AG08396 (cell line): Measurements from ENCODE around the gene CETP.
A peak's percentile ranks its signal among the peaks of the same experiment; 100 is the strongest.
"Not testable (repeated sequence)": the region's sequence is repeated elsewhere in the genome, so short reads cannot be mapped to it uniquely, and the experiment has no call there.

Source experiments
- DNase-seq: peaks from one replicate; pipeline ENCODE4 v3.0.0; 2012; ENCODE audit warnings: low spot score, mixed read lengths

Gene CETP

DNA sequence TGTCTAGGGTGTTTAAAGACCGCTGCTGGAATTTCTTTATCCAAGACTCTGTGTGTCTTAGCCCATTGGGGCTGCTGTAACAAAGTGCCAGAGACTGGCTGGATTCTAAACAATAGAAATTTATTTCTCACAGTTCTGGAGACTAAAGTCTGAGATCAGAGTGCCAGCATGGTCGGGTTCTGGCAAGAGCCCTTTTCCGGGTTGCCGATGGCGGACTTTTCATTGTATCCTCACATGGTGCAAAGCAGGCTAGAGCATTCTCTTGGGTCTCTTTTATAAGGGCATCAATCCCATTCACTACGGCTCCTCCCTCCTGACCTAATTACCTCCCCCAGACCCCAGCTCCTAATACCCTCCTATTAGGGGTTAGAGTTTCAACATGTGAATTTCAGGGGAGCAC, 37.1 kb downstream of the CETP start:
- no peak for DNase-seq

DNA sequence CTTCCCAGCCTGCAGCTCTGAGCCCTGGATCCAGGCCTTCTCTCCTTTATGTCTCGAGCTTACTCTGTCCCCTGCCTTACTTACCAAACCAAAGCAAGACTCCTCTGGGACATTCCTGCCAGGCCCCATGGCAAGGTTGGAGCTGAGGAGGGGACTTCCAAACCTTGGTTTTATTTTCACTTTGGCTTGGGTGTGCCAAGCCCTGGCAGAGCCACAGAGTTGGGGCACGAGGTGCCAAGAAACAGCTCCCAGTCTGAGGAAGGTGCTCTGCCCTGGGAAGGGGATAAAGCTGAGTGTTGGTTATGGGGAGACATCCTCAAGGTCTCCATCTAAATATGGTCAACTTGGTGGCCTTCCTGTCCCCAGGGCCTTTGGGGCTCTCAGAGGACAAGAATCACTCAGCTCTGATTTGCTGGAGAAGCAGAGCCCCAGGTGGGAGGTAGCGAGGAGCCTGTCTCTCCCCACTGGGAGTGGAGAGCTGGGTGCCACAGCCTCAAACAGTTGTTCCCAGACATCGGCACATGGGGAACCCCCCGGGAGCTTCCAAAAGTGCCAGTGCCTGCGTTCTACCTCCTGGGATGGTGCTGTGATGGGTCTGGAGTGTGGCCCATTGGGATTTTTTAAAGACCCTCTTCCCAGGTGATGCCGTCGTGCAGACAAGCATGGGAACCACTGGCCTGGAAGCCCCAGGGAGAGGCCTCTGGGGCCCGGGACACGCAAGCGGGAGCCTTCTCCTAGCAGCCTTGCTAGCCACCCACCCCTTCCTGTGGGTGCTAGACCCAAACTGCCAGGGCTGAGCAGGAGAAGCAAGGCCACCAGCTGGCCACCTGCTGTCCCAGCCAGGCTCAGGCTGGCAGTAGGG, 37.9 kb downstream of the CETP start:
- no peak for DNase-seq

DNA sequence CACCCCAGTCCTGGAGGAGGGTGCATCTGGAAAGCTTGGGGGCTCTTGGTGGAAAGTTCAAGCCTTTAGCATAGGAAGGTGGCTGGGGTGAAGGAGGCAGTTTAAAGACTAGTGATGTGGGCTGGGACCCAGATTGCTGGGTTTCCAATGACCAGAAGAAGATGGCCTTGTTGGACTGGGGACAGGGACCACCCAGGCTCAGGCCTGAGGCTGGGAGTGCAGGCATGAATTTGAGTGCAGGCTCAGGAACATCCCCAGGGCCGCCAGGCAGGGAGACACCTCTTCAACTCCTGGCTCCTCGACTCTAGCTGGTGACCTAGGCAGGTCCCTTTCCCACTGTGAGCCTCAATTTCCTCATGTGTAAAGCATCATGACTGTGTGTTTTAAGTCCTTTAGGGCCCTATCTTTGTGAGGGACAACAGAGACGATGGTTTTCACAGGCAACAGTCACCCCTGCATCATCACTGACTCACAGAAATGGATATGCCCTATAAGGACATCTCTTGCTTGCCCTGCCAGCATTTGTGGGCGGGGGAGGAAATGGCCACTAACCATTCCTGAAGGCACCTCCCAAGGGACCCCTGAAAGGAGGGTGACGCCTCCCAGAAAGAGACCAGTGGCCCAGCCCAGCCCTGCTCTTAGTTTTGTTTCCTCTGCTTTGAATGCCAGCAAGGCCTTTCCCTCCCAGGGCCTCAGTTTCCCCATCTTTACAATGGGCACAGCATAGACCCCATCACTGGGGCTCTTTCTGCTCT, 38.7 kb downstream of the CETP start:
- DNase-seq, result peak; percentile 76

DNA sequence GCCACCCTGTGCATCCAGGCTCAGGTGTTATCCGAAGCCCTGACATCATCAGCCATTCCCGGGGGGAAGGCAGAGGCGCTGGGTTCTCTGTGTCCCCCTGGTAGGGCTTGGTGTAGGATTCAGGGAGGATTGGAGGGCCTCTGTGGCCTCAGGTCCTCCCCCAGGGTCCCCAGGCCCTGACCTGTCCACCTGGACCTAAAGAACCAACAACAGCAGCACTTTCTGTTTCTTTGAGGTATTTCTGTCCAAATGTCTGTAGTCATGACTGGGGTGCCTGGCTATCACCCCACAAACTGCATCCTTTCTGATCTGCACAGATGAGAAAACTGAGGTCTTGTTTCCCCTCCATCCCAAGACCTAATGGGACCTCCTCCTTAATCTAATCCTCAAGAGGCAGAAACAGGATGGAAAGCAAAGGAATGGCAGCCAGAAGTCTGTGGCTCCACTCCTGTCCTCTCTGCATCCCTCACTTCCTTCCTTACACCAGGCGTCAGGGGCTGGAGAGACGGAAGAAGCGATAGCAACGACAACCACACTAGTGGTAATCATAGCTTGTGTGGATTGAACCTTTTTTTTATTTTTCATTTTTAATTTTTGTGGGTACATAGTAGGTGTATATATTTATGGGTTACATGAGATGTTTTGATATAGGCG, 39.4 kb downstream of the CETP start:
- no peak for DNase-seq

DNA sequence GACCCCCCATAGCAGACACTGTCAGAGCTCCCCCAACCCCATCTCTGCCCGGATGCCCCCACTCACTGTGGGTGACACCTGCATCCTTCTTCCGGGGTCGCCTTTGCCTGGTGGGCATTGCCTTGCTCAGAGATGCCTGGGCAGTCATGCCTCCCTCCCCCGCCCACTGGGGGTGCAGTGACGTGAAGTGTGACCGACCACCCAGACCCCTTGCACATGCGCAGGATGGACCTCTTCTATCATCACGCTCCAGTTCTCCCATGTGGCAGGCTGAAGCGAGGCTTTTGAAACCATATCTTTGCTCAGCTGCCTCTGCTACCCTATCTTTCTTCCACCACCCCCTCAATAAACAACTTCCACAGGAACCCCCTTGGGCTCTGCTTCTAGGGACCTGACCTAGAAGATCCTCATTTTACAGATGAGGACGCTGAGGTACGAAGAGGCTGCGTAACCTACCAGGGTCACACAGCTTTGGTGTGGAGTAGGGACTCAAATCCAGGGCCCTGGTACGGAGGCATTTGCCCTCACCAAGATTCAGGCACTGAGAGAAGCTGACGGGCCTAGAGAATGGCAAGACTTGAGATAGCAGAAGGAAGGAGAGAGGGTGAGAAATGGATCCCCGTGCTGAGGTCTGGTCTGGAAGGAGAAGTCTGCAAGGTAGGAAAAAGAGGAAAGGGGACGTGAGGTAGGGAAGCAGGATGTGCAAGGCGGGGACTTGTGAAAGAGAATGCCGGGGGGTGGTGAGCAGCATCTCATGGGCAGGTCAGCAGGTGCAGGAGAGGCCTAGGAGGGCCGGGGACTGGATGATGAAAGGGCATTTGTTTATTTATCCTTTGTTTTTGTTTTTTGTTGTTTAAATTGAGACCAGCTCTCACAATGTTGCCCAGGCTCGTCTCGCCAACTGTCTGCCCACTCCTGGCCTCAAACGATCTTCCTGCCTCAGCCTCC, 42.0 kb downstream of the CETP start:
- DNase-seq, result no peak

DNA sequence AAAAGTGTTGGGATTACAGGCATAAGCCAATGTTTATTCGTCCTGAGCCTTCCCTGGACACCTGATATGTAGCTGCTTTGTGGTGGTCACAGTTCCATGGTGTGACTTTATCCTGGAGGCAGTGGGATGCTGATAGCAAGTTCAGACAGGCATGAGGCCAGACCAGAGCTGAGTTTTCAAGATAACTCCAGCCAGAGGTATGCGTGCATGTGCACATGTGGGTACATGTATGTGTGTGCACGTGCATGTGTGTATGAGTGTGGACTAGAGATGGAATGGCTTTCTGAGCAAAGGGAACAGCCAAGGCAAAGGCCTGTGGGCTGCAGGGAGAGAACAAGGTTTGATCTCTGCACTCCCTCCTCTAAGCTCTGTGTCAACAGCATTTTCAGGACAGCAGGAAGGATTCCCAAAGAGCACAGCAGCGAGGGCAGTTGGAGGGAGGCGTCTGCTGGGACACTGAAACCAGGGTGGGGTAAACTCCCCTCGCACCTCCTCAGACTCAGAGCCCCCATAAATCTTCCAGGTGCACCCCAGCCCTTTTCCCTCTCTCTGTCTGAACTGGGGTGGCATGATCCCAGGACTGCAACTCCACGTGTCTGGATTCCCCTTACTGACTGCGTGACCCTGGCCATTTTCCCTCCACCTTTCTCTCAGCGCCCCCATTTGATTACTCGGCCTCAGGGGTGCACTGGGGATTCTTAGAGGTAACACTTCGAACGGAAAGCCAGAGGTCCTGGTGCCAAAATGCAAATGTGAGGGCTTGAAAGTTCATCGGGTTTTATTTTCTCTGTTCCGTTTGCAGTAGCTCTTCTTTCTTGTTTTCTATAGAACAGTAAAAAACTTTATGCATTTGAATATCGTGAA, 42.9 kb downstream of the CETP start:
- no peak for DNase-seq

DNA sequence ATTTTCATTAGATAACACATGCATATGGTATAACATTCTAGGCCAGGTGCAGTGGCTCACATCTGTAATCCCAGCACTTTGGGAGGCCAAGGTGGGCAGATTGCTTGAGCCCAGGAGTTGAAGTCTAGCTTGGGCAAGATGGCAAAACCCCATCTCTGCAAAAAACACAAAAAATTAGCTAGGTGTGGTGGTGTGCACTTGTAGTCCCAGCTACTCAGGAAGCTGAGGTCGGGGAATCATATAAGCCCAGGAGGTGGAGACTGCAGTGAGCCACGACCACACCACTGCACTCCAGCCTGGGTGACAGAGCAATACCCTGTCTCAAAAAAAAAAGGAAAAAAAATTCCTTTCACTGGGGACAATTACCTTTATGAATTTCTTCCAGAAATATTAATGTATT, 43.8 kb downstream of the CETP start:
- DNase-seq, result not testable (repeated sequence)

DNA sequence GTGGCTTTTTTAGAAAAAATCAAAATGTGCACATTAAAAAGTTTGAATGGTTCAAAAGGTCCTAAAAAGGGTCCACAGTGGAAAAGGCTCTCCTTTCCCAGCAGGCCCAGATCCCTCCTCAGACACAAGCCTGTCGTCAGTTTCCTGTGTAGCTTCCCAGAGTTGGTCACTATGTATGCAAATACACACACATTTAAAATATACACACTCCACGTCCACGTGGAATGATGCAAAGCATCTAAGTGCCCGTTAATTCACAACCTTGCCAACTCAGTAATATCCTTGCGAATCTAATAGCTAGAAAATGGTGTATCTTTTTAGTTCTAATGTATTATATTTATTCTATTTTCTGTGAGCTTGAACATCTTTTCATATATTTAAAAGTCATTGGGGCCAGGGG, 45.3 kb downstream of the CETP start:
- DNase-seq, result no peak

DNA sequence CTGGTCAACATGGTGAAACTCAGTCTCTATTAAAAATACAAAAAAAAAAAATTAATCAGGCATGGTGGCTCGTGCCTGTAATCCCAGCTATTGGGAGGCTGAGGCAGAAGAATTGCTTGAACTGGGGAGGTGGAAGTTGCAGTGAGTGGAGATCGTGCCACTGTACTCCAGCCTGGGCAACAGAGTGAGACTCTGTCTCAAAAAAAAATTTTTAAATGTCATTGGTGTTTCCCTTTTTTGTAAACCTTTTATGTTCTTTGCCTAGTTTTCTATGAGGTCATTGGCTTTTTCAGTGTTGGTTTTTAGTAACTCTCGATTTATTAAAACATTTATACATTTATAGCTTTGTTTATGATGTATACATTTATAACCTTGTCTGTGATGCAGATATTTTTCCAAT, 45.8 kb downstream of the CETP start:
- no peak for DNase-seq

DNA sequence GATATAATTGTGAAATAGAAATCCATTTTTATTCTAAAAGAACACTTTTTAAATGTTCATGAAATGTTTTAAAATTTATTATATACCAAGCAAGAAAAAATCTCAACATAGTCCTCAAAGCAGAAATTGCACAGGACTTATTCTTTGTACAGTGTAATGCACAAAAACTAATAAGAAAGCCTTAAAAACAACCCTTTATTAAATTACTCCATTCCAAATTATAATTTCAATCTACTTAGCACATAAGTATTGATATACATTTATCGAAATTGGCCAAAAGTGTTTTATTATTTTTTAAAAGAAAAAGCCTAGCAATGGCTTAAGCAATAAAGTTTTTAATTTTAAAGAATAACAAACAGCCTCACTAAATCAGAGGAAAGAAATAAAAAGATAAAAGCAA, 46.7 kb downstream of the CETP start:
- DNase-seq, result no peak

DNA sequence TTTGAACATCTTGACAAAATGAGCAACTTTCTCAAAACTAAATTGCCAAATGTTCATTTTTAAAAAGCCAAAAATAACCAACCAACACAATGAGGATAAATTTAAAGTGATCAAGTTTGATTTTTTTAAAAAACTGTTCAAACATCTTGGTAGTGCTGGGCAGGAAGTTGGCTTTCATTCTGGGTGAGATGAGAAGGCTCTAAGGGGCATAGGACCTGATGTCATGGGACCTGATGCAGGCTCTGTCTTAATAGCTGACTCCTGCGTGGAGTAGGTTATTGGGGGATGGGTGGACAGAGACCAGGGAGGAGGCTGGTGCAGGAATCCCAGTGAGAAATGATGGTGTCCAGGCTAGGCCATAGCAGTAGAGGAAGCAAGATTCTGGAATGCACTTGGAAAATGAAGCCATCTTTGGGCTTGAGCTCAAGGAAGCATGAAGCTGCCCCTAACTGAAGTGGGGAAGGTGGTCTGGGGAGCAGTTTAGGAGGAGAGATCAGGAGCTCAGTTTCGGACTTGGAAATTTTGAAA, 48.0 kb downstream of the CETP start:
- DNase-seq, result no peak

DNA sequence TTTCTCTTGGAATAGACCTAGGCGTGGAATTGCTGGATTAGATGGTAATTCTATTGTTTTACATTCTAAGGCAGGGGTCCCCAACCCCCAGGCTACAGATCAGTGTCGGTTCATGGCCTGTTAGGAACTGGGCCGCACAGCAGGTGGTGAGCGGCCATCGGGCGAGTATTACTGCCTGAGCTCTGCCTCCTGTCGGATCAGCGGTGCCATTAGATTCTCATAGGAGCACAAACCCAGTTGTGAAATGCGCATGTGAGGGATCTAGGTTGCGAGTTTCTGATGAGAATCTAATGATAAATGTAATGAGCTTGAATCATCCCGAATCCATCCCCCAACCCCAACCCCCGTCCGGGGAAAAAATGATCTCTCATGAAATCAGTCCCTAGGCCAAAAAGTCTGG, 50.6 kb downstream of the CETP start:
- no peak for DNase-seq

DNA sequence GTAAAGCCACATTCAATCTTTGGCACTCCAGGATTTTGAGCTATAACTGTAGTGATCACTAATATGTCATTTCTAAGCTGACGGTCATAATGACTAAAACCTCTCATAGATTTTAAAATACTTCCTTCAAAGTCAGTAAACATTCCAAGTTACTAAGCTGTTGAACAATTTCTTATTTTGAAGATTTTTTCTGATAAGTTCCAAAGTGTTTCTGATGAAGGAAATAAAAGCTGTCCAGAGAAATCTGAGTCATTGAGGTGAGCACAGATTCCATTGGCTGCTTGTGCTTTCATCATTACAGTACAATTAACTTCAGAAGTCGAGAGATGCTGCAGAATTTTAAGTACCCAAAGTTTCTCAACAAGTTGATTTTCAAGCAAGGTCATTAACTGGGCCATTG, 51.5 kb downstream of the CETP start:
- peak; percentile 20 for DNase-seq

DNA sequence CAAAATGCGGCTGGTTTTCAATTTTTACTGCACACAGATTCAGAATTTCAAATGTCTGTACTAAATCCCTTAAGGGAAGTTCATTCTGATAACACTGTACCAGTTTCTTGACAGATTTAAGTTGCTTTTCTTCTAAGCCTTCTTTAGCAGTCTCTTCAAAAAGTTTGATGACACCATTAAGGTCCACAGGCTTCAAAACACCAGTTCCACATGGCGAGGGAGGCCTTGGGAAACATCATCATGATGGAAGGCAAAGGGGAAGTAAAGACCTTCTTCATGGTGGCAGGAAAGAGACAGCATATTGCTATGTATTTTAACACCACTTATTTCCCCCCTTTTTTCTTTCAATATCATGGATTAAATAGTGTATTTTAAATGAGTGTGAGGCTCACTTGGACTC, 52.2 kb downstream of the CETP start:
- no peak for DNase-seq

DNA sequence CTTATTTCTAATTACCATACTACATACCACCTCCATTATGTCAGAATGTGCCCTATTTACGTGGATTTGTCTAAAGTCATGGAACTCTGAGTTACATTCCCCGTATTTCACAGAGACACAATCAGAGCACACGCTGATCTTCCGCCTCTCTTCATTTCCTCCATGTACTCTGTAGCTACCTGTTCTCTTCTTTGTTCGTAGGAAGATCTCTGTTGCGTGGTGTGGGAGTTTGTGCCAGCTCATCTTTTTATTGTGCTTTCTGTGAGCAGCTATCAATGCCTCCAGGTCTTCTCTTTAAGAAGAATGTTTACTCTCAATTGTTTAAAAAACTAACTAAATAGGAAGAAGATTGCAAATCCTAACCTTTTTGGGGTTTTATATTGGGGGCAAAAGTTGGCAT, 54.6 kb downstream of the CETP start:
- no peak for DNase-seq

DNA sequence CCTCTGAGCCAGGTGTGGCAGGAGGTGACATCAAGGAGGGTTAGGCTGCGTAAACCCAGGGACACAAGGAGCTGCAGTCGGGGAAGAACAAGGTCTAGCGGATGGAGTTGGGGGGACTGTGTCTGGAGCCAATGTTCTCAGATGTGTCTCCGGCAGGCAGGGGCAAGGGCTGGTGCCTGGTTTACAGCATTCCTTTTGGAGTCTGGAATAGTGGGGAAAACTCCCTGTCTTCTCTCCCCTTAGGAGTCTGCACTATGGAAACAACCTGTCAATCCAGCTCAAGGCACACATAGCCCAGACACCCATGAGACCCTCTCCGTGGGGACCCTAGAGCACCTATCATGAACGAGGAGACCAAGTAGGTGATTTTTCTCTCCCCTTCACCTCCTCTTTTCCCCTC, 55.1 kb downstream of the CETP start:
- no peak for DNase-seq

DNA sequence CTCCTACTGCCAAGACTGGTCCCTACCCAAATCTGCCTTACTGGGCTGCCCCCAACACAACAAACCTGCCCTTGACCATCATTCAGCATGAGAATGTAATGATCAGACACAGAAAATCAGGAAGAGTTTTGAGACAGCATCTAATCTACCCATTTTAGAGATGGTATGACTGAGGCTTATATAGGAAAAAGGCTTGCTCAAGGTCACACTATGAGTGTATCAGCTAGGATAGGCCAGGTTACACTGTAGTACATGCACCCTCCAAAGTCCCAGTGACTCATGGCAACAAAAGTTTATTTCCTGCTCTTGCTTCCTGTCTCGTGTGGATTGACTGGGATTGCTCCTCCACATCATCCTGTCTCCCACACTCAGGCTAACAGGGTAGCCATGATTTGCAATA, 55.5 kb downstream of the CETP start:
- no peak for DNase-seq

DNA sequence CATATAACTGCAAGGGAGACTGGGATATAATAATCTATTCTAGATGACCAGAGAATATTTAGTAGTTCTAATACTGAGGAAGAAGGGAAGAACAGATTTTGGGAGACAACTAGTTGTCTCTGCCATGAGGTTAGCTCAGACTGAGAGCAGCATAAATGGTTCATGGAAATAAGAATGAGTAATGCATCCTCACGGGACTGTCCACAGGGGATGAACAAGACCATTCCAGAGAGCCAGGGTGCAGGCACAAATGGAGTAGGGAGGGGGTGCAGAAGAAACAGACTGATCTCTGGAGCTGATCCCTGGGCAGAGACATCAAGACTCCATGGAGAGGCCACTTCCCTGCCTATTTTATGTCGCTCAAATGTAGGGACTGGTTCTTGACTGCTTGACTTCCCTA, 58.0 kb downstream of the CETP start:
- DNase-seq, result no peak

DNA sequence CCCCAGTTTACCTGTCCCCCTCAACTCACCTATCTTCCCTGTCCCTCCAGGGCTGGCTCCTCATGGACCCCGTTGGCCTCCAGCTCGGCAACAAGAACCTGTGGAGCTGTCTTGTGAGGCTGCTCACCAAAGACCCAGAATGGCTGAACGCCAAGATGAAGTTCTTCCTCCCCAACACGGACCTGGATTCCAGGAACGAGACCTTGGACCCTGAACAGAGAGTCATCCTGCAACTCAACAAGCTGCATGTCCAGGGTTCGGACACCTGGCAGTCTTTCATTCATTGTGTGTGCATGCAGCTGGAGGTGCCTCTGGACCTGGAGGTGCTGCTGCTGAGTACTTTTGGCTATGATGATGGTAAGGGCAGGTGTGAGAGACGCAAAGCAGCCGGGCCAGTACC, 58.9 kb downstream of the CETP start:
- no peak for DNase-seq

DNA sequence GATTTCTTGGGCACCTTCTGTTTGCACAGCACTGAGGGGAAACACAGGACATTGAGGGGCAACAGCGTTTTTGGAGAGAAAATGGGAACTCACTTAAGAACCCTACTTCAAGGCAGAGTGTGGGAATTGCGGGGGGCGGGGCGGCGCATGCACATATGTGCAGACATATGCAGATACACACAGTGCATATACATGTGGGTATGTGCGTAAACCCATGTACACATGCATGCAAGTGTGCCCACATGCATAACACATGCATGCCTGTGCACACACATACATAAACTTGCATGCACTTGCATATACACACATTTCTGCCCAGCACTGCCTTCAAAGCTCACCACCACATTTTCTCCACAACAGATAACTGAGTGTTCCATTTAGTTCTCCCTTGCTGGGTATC, 60.0 kb downstream of the CETP start:
- no peak for DNase-seq

DNA sequence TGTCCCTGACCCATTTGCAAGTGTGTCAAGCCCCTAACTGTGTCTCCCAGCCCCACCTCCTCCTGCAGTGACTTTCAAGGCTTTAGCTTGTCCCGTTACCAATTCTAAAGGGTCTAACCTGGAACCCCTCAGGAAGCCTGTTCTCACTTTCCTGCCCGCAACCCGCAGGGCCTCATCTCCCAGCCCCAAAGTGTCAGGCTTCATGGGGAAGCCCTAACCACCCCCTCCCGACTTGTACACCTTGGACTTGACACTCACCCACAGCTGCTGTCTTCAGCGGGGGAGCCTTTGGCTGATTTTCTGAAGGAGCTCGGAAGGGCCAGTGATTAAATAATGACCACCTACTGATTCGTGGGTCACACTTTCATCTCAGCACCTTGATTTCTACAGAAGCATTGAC, 60.7 kb downstream of the CETP start:
- DNase-seq, result no peak
